ENCODE measurements around the gene LGMN. TPM values are rescaled to one million over a fixed set of nuclear protein-coding genes. Genes with fewer than 3 reads are reported as not detected.

LGMN gene
- total and polyA plus RNA-seq, 9 of the 15 experiments (the other 6 are each of a cell fraction or from before 2014, with no cell fraction given) = 0.05 to 1.4 (median 0.43) TPM; not detected in 2

- TF ChIP-seq ZBTB33 (CRISPR knock-in tag; IDR thresholded peaks at IDR 0.05) = peak; percentile 61; the same call in 1 of the 2 replicates
- TF ChIP-seq ZBTB8A (IDR thresholded peaks at IDR 0.05; ENCODE audit: partially characterized antibody) = no peak
- TF ChIP-seq CBX5 (IDR thresholded peaks at IDR 0.05; ENCODE audit: borderline replicate concordance, low read depth) = no peak
- no peak for TF ChIP-seq ZNF134 (CRISPR knock-in tag; conservative IDR thresholded peaks at IDR 0.05)
- TF ChIP-seq E2F6 (IDR thresholded peaks at IDR 0.05; ENCODE audit: borderline replicate concordance in 1 of 2, extremely low read depth in 1 of 2, insufficient read depth in 1 of 2, insufficient read length in 1 of 2, low read depth in 1 of 2, low read length in 1 of 2, poor library complexity in 1 of 2, severe bottlenecking in 1 of 2) = peak in 1 of 2 experiments; percentile 60
- TF ChIP-seq ZNF785 (CRISPR knock-in tag; IDR thresholded peaks at IDR 0.05) = no peak
- no peak for TF ChIP-seq UBTF (IDR thresholded peaks at IDR 0.05; ENCODE audit: borderline replicate concordance in 1 of 2, low read depth in 2 of 2, low read length in 2 of 2)
- TF ChIP-seq HSF4 (CRISPR knock-in tag; IDR thresholded peaks at IDR 0.05; ENCODE audit: borderline replicate concordance) = no peak
- TF ChIP-seq STAG1 (CRISPR knock-in tag; IDR thresholded peaks at IDR 0.05; ENCODE audit: borderline replicate concordance) = peak; percentile 67; the same call in 1 of the 2 replicates
- no peak for TF ChIP-seq ZNF143 (CRISPR knock-in tag; IDR thresholded peaks at IDR 0.05)
- TF ChIP-seq TFAP4 (CRISPR knock-in tag; IDR thresholded peaks at IDR 0.05; ENCODE audit: borderline replicate concordance) = peak; percentile 55; the same call in 1 of the 2 replicates
- TF ChIP-seq FIP1L1 (IDR thresholded peaks at IDR 0.05; ENCODE audit: low read depth, low read length, poor library complexity, severe bottlenecking) = peak; percentile 43
- TF ChIP-seq HMGN3 (IDR thresholded peaks at IDR 0.05; ENCODE audit: borderline replicate concordance, extremely low read depth, insufficient read length, low read depth, low read length) = peak; percentile 28
- no peak for TF ChIP-seq ZNF696 (CRISPR knock-in tag; conservative IDR thresholded peaks at IDR 0.05)
- TF ChIP-seq MIER1 (IDR thresholded peaks at IDR 0.05; ENCODE audit: low read depth) = no peak
- TF ChIP-seq POLR3A (IDR thresholded peaks at IDR 0.05; ENCODE audit: borderline replicate concordance, extremely low read depth, insufficient read depth, insufficient read length) = no peak
Measured at GRCh38 chr14:92686900-92687427, 61.5 kb downstream of the LGMN start (continued).
